HG03575 (cell line): ENCODE results near the gene RAC2.

Experiments
- ATAC-seq: cut with Tn5 transposase; IDR thresholded peaks from one replicate; pipeline ENCODE4 v1.9.1; 2021; ENCODE audit not compliant: unreplicated experiment, insufficient number of reproducible peaks, low FRiP score; ENCODE audit errors: extremely low read depth

Gene RAC2

DNA sequence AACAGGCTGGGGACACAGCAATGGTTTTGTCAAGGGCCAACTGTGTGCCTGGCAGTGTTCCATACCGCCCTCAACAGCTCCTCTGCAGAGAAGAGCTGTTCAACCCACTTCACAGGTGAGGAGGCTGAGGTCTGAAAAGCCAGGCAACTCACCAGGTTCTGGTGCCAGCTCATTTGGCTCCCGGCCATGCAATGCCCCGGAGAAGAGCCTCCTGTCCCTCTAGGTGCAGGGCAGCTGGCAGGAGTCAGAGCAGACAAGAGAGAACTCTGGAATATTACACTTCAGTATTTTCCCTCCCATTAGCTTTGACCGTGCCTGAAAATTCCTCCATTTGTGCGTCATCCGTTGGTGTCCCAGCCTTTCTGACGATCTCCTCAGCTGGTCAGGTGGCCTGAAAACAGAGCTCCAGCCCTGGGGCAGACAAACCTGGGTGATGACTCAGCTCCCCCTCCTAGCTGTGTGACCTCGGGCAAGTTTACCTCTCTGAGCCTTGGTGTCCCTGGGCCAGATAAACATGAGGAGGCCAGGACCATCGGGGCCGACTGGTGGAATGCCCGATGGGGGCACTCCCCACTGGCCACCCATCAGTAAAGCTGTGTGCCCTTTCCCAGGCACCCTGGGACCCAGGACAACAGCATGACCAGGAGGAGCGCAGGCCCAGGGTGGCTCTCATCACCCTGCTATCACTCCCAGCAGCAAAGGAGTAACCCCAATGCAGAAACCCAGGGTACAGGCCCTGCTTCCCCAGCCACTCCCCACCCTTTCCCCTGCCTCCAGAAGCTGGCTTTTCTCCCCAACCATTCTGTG lies 46.4 kb downstream of the RAC2 start:
- no peak for ATAC-seq

DNA sequence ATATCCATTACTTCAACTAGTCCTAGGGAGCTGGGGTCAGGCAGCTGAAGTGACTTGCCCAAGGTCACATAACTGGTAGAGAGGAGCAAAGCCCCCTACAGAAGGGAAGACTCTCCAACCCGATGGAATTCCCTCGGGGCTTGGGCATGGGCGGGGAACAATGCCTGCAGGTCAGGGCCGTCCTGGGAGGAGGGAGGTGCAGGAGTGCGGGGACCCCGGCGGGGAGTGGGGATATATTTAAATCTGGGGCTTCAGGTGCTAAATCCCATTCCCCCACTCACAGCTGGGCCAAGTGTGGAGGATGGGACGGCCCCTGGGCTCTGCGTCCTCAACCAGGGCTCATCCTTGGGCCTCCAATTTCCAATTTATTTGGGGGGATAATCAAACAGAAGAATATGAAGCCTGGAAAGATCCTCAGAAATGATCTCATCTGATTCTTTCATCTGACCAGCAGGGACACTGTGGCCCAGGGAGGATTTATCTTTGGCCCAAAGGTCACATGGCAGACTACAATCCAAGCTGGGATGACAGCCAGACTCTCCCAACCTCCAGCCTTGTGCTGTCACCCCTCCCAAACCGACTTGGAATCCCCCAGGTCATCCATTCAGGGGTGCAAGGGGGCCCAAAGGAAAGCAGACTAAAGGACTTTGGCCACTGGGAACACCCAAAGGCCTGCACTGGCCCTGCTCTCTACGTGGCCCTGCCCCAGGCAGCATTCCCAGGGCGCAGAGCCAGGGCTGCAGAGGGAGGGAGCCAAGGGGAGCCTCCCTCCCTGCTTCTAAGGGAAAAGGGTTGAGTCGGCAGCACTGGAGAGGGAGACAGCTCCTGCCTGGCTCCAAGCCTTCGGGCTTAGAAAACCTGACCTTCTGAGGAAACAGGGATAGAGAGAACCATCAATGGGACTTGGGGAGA lies 47.3 kb downstream of the RAC2 start:
- no peak for ATAC-seq

DNA sequence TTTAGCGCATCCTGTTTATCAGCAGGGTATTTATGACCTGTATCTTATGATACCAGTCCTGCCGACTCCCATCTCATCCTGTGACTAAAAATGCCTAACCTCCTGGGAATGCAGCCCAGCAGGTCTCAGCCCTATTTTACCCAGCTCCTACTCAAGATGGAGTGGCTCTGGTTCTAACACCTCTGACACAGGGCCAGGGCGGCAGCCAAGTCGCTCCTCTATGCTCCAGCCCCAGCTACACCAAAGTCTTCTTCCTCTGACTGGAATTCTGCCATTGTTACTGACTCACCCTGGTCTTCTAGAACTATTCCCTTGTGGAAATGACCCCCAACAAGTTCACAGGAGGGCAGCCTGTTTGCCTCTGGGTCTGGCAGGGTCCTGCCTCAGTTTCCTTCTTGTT lies 48.1 kb downstream of the RAC2 start:
- ATAC-seq: no peak

DNA sequence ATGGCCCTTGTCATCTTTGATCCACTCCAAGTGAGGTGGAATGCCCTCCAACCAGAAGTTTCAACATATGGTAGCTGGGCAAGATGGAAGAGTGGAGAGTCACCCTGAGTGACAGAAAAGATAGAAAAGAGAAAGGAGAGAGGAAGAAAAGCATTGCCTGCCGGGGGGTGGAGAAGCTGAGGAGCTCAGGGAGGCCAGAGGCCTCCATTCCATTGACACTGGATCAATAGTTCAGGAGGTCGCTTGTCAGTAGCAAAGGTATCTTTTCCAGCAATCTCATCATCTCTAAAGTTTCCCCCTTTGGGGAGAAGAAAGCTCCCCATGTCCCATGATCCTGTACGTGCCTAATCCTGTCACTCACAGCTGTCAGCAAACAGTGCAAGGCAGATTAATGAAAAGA lies 49.3 kb downstream of the RAC2 start:
- ATAC-seq: no peak

DNA sequence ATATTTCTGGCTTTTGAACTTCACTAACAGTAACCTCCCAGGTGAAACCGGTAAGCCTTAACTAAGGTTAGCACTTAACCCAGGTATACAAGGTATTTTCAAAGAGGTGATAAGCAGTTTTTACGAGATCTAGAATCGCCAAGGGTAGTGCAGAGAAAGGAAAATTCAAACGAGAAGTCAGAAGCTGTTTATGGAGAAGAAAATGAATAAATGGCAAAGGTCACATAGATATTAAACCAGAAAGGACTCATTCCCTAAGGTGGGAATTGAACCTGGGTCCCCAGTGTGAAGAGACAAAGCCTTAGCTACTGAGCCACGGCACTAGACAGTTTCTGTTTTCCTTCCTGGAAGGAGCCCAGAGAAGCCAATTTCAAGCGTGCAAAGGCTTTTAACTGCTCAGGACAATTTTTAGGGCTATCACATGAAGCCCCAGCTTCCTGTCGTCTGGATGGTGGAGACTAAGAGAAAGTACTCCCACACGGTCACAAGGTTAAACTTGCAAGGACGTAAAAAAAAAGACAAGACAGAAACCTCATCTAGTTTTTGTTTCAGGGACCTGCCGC lies 50.4 kb downstream of the RAC2 start:
- ATAC-seq: no peak

DNA sequence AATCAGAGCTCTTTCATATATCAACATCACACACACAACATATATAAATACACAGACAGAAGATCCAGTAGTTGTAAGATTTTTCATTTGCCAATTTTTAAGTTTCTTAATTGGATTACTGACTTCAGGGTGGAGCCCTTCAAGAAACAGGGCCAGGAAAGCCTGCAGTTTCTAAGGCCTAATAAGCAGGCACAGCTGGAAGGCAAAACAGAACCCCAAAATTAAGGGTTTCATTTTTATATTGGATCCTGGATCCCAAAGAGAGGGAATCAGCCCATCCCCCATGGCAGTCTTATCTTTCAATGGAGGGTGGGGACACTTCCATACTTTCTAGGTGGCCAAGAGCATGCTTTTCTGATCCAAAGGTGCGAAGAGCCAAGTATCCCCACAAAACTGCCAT lies 51.3 kb downstream of the RAC2 start:
- no peak for ATAC-seq

DNA sequence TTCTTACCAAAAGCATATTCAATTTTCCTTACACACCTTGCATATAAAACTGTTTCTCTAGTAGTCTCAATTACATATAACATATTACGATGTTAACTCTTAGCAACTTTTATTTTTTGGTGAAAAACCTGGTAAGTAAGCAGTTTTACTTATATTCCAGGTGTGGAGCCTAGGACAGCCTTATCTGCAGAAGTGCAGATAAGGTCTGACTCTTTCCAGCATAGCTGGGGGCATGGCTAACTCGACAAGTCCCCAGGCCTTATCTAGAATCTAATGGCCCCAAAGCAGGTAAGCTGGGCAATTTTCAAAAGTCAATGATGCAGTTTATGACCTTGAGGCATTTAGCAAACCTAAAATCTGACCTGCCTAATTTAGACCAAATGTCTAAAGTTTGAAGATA lies 51.9 kb downstream of the RAC2 start:
- ATAC-seq: no peak

DNA sequence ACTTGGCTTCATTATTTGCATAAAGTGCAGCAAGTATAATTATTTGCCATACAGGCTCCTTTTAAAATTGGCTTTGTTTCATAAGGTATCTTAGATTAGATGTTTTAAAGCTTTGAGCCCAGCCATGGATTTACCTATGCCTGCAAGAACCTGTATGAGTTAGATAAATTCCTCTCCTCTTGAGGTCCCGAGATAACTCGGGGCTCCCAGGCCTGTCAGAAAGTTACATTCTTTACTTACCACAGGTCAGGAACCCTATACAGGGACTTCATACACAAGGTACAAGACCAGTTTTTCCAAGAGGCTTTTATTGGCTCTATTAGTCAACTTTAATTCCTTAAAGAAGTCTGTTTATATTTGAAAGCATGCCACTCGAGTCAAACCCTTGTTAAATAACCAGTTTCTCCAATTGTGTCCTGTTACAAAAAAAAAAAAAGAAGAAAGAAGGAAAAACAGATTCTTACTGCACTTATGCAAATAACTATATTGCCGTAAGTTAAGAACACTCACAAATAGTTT lies 53.7 kb downstream of the RAC2 start:
- no peak for ATAC-seq

DNA sequence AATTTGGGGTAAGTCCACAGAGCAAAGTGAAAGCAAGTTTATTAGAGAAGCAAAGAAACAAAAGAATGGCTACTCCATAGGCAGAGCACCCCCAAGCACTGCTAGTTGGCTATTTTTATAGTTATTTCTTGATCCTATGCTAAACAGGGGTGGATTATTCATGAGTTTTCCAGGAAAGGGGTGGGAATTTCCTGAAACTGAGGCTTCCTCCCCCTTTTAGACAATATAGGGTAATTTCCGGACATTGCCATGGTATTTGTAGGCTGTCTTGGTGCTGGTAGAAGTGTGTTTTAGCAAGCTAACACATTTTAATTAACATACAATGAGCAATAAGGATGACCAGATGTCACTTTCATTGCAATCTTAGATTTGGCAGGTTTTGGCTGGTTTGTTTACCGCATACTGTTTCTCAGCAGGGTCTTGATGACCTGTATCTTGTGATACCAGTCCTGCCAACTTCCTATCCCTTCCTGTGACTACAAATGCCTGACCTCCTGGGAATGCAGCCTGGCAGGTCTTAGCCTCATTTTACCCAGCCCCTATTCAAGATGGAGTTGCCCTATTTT lies 55.1 kb downstream of the RAC2 start:
- no peak for ATAC-seq

DNA sequence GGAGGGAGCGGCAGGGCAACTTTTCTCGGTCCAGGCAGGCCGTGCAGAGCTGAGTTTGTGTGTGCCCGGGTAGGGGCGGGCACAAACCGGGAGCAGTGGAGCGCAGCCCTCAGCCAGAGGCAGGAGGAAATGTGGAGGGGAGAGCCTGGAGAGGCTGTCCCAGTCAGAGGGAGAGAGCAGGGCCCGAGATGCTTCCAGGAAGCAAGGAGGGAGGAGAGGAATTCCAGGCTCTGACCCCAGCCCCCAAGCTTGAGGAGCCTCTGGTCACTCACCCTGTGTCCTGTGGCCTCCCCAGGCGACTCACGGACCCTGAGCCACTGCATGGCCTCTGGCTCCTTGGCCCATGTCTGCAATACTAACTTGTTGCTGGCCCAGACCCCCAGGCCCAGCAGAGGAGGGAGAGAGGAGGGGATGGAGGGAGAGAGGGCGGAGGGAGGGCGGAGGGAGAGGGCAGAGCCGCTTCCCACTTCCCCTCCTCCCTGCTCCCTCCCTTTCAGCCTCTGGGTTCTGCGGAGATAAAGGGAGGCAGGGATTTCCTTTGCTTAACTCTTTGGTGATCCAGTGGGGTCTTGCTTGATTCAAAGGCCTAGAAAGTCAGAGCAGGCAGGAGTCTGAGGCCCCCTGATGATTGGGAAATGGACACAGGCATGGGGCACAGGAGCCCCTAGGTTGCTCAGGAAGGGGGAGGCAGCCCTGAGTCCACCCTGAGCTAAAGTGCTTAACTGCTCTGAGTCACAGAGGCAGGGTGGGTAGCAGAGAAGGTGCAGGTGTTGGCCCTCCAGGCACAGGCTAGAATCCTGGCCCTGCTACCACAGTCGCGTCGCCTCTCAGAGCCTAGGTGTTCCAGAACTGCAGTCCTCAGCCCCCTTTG lies 55.9 kb downstream of the RAC2 start, which contains the start of gene C1QTNF6:
TSS of gene C1QTNF6 (minus strand) at position 357 of the 871 bp plus-strand sequence. CDS start at position 323, 34 bp downstream.
- no peak for ATAC-seq

DNA sequence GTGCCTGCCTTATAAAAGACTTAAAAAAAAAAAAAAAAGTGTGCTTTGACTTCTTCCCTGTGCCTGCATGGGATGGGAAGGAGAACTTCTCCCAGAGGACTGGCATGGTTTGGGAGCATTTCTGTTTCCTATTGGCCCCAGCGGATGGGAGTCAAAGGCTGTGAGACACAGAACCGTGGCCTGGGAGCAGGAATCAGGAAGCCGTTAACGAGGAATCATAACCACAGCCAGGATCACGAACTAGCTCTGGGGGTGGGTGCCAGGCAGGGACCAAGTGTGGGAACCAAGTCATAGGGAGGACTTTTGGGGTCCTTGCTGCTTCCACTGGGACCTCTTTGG lies 56.5 kb downstream of the RAC2 start:
- no peak for ATAC-seq

DNA sequence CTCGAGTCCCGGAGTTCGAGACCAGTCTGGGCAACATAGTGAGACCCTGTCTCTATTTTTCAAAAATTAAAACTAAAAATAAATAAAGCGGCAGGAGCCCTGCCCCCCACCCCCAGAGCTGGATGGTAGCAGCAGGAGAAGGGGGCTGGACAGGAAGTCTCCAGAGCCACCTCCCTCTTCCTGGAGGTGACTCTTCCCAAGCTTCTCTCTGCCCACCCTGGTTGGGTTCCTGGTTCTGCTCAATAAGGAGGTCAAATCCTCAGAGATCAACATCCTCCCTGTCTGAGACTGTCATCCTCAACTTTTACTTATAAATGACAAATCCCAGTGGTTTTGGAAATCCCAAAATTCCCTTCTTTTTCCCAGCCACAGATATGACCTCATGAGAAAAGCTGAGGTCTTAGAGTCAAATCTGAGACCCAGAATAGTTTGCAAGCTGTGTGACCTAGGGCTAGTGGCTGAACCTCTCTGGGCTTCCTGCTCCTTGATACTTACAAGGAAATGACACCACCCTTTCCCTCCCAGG lies 57.0 kb downstream of the RAC2 start:
- no peak for ATAC-seq

DNA sequence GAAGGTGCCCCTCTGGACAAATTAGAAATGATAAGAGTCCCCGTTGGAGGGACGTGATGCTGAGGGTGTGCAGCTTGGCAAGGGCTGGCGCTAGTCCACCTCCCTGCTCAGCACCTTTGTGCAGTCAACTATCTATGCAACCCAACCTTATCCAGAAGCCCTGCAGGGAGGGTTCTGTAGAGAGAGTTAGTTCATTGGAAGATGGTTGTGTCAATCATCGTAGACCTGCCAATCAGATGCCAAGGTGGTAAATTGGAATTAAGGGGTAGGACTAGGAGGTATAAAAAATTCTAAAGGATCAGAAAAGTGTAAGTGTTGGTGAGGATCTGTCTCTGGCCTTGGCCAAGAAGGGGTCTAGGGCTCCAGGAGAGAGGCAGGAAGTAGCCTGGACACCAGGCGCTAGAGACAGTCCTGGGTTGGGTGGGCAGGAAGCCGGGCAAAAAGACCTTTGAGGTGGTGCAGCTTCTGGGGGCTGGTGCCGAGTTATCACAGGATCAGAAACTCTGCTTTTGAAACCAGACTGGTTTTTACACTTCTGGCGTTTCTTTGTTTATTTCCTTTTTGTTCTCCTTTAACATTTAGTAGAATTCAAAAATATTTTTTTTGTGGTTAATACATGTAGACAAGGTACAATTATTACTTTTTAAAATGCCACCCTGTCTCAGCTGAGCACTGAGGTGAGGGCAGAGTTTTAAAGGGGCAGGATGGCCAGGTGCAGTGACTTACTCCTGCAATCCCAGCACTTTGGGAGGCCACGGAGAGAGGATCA lies 57.7 kb downstream of the RAC2 start:
- ATAC-seq: no peak

DNA sequence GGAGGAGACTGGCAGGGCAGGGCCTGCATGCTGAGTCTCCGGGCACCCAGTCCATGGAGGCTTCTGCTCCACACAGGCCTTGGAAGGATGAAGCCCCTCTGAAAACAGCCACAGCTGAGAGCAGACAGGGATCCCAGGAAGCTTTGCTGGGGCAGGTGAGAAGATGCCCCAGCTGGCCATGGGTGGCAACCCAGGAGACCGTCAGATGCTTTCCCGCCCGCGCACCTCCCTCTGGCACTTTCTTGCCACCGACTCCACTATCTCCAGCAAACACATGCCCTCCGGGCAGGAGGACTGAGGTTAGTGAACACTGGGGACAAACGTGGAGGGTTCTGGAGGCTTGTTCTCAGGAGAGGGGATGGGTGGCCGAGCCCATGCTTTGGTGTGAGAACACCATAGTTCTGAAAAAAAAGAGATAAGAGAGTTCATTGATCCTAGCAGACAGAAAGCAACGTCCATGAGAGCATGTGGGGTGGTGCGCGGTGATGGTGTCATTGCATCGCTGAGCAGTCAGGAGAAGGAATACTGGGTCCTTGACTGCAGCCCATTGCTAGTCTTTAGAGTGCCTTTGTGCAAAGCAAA lies 58.3 kb downstream of the RAC2 start:
- ATAC-seq: no peak

DNA sequence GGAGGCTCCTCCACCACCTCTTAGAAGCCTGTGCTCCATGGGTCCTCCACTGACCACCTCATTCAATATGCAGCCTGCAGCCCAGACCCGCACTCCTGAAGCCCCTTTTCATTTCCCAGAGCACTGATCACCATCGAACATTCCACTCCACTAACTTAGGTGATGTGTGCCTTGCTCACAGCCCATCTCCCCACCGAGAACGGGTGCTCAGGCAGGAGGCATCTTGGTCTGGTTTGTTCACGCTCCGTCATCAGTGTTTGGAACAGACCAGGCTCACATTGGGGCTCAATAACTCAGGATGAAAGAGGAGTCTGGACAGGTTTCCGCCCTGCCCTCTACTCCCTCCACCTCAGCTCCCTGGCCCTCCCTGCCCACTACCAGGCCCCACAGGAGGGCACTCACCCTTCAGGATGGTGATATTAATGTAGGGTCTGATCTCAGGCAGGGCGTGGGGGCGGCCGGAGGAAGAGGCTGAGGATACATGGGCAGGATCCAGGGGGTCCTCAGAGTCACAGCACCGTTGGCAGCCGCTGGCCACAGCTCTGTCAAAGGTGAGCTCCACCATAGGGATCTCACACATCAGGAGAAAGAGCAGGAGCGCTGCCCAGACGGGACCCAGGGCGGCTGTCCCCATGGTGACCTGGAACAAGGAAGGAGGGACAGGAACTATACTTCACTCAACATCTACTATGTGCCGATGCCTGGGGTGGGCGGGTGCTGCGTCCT lies 59.1 kb downstream of the RAC2 start:
- ATAC-seq: no peak

DNA sequence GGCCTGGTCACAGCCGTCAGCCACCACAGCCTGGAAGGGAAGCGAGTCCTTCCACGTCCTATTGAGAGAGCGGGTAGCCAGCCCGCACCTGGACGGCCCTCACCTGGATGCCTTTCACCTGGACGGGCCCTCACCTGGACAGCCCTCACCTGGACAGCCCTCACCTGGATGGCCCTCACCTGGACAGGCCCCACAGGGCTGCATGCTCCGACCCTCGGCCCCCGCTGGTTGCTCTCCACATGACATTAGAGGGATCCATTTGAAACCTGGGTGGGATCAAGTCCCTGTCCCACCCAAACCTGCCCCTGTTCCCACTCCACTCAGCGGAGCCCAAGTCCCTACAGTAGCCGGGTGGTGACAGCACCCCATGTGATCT lies 59.7 kb downstream of the RAC2 start:
- no peak for ATAC-seq
